ENCODE data around the gene ATG4D.

- no peak for TF ChIP-seq FOXM1 (IDR thresholded peaks at IDR 0.05; ENCODE audit: low read depth)
- no peak for TF ChIP-seq RCOR1 (IDR thresholded peaks at IDR 0.05; ENCODE audit: low read length)
- no peak for TF ChIP-seq FOSL2 (IDR thresholded peaks at IDR 0.05; ENCODE audit: borderline replicate concordance, low read depth)
Measured at GRCh38 chr19:10587839-10588150, 44.1 kb downstream of the ATG4D start.

Measured in SK-N-SH (cell line).